Neural cell (in vitro differentiated cells): ENCODE data around the gene HMCES. TPM values are rescaled to one million over a fixed set of nuclear protein-coding genes. Genes with fewer than 3 reads are reported as not detected.

Experiments used
- H2AFZ ChIP-seq: fragments of 200-600, 300-800 bp; sonication (generic), shearing (Covaris generic); 2 replicates; pipeline ENCODE4 v1.6.0; 2014; ENCODE audit warnings: low read depth, mild to moderate bottlenecking, antibody characterized with exemption, low read length, moderate library complexity
- H3F3A ChIP-seq: fragments of 200-600 bp; shearing (Covaris generic); 2 replicates; pipeline ENCODE4 v1.6.1; 2016; ENCODE audit warnings: mild to moderate bottlenecking, moderate library complexity, mixed read lengths, antibody characterized with exemption, low read length; ENCODE audit not compliant: insufficient read depth, poor library complexity, severe bottlenecking
- H3K27ac ChIP-seq: fragments of 200-600, 300-800 bp; sonication (generic), shearing (Covaris generic); 2 replicates; pipeline ENCODE4 v1.5.1; 2014; ENCODE audit warnings: mild to moderate bottlenecking, low read length, moderate library complexity
- H3K27me3 ChIP-seq: fragments of 300-800, 200-600 bp; sonication (generic), shearing (Covaris generic); 2 replicates; pipeline ENCODE4 v1.6.0; 2014; ENCODE audit warnings: mild to moderate bottlenecking, low read depth, low read length, moderate library complexity; ENCODE audit not compliant: insufficient read depth
- H3K36me3 ChIP-seq: fragments of 300-800, 200-600 bp; sonication (generic), shearing (Covaris generic); 2 replicates; pipeline ENCODE4 v1.5.1; 2014; ENCODE audit warnings: mild to moderate bottlenecking, antibody characterized with exemption, low read length, moderate library complexity; ENCODE audit not compliant: insufficient read depth
- H3K4me2 ChIP-seq: fragments of 300-800, 200-600 bp; sonication (generic), shearing (Covaris generic); 2 replicates; pipeline ENCODE4 v1.6.0; 2014; ENCODE audit warnings: mild to moderate bottlenecking, low read length
- H3K4me3 ChIP-seq: fragments of 300-800, 200-600 bp; sonication (generic), shearing (Covaris generic); 2 replicates; pipeline ENCODE4 v1.5.1; 2014; ENCODE audit warnings: mild to moderate bottlenecking, low read length, moderate library complexity
- H3K79me2 ChIP-seq: fragments of 200-600 bp; shearing (Covaris generic); replicated peaks from 2 replicates; pipeline ENCODE4 v1.6.0; 2014; ENCODE audit warnings: mild to moderate bottlenecking, low read length, moderate library complexity; ENCODE audit not compliant: insufficient read depth
- H3K9ac ChIP-seq: fragments of 300-800, 200-600 bp; sonication (generic), shearing (Covaris generic); 2 replicates; pipeline ENCODE4 v1.6.1; 2016; ENCODE audit warnings: mild to moderate bottlenecking, low read length, mixed read lengths
- H3K9me2 ChIP-seq: fragments of 200-600 bp; shearing (Covaris generic); 2 replicates; pipeline ENCODE4 v1.6.1; 2016; ENCODE audit warnings: mild to moderate bottlenecking, low read length, mixed read lengths; ENCODE audit not compliant: insufficient read depth
- H3K9me3 ChIP-seq: fragments of 200-600, 300-800 bp; sonication (generic), shearing (Covaris generic); 2 replicates; pipeline ENCODE4 v1.6.1; 2016; ENCODE audit warnings: mild to moderate bottlenecking, mixed run types, low read length, moderate library complexity, mixed read lengths
- H4K20me1 ChIP-seq: fragments of 200-600 bp; shearing (Covaris generic); 2 replicates; pipeline ENCODE4 v1.6.1; 2016; ENCODE audit warnings: mild to moderate bottlenecking, mixed run types; ENCODE audit not compliant: insufficient read depth
- EP300 ChIP-seq: fragments of 450-650 bp; conservative IDR thresholded peaks from 2 replicates; pipeline ENCODE4 v1.6.1; 2014; ENCODE audit warnings: antibody characterized with exemption, mild to moderate bottlenecking, moderate library complexity; ENCODE audit not compliant: poor library complexity, severe bottlenecking
- EZH2 ChIP-seq: fragments of 200-600, 300-800 bp; shearing (Covaris generic), sonication (generic); IDR thresholded peaks from 2 replicates; pipeline ENCODE4 v1.6.1; 2014; ENCODE audit warnings: antibody characterized with exemption, low read length, borderline replicate concordance, mild to moderate bottlenecking; ENCODE audit not compliant: insufficient read depth, poor library complexity, severe bottlenecking
- MXI1 ChIP-seq: fragments of 450-650 bp; conservative IDR thresholded peaks from 2 replicates; pipeline ENCODE4 v1.6.1; 2014; ENCODE audit warnings: antibody characterized with exemption, mild to moderate bottlenecking; ENCODE audit not compliant: poor library complexity, severe bottlenecking
- POLR2AphosphoS5 ChIP-seq: IDR thresholded peaks from 2 replicates; pipeline ENCODE4 v1.6.1; 2012
- RAD21 ChIP-seq: fragments of 450-650 bp; conservative IDR thresholded peaks from 2 replicates; pipeline ENCODE4 v1.6.1; 2014; ENCODE audit warnings: antibody characterized with exemption, mild to moderate bottlenecking, moderate library complexity
- SMC3 ChIP-seq: fragments of 450-650 bp; conservative IDR thresholded peaks from 2 replicates; pipeline ENCODE4 v1.6.1; 2014; ENCODE audit warnings: antibody characterized with exemption, mild to moderate bottlenecking, moderate library complexity; ENCODE audit not compliant: poor library complexity
- TAF1 ChIP-seq: IDR thresholded peaks from 2 replicates; pipeline ENCODE4 v1.6.1; 2012; ENCODE audit warnings: low read depth
- polyA plus RNA-seq: library from polyadenylated mRNA; depleted of rRNA; stranded (reverse); fragments of >200 nt; gene quantifications from 2 replicates; pipeline ENCODE4 v1.2.3, GENCODE V29; 2014
- TF ChIP-seq, protein P1 (sequence below): IDR thresholded peaks from 2 replicates; pipeline ENCODE4 v1.6.1; 2012; ENCODE audit warnings: borderline replicate concordance
- TF ChIP-seq, protein P2 (sequence below): fragments of 450-650 bp; IDR thresholded peaks from 2 replicates; pipeline ENCODE4 v1.5.1; 2014; ENCODE audit warnings: antibody characterized with exemption, mild to moderate bottlenecking, moderate library complexity; ENCODE audit not compliant: poor library complexity, severe bottlenecking

Gene HMCES
- polyA plus RNA-seq, 1 donor from 2014 or later, result 23.0 TPM

DNA sequence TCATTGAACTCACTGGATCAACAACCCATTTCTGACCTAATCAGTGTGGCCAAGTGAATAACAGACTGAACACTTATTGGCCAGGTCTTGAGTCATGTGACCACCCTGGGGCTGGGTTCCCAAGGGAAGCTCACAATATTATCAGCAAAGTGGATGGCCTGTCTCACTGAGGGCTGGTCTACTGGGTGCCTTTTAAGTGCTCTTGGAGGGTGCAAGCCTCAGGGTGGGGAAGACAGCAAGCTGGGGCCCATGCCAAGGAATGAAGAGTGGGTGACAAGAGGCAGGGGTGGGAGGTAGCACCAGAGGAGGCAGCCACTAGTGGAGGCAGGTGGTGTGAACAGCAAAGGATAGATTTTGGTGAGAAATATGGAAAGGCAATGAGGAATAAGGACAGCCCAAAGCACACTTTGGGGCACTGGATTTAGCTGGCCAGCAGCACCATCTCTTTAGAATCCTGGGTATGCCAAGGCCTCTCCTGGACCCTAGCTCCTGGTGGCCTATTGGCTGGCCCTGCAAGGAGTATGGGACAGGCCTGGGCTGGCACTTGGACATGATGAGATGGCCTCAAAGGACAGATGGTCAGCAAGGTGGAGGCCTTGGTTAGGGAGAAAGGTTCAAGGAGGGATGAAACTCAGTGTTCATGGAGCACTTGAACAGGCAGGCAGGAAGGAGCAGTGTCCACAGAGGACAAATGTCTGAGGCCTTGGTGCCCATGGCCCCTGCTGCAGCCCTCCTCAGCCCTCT lies 34.2 kb downstream of the HMCES start:
- H3K4me3 ChIP-seq, result peak overlapping the region; percentile 96
- no peaks in the 10 kb centered on the region for H3K9me3 ChIP-seq
- no peak overlapping the region for H3K27ac ChIP-seq
- H2AFZ ChIP-seq, result no peak overlapping the region
- no peaks in the 10 kb centered on the region for H4K20me1 ChIP-seq
- no peak overlapping the region for H3K4me2 ChIP-seq
- H3F3A ChIP-seq, result peaks cover 4% of the 10 kb centered on the region
- no peak overlapping the region for H3K9ac ChIP-seq
- no peaks in the 10 kb centered on the region for H3K36me3 ChIP-seq
- TF ChIP-seq SMC3 (no peak), POLR2AphosphoS5 (peak; percentile 9)
- H3K79me2 ChIP-seq, result peaks cover 31% of the 10 kb centered on the region
- no peaks in the 10 kb centered on the region for H3K27me3 ChIP-seq
- H3K9me2 ChIP-seq, result no peaks in the 10 kb centered on the region

- H3K9me2 ChIP-seq, result no peaks in the 10 kb centered on the region
- H3K36me3 ChIP-seq, result no peaks in the 10 kb centered on the region
- H3K9me3 ChIP-seq, result no peaks in the 10 kb centered on the region
- H3F3A ChIP-seq, result peaks cover 4% of the 10 kb centered on the region
- no peak overlapping the region for H3K9ac ChIP-seq
- H2AFZ ChIP-seq, result no peak overlapping the region
- H4K20me1 ChIP-seq, result no peaks in the 10 kb centered on the region
- peak overlapping the region; percentile 96 for H3K4me3 ChIP-seq
- no peak overlapping the region for H3K4me2 ChIP-seq
- TF ChIP-seq TAF1 (no peak), RAD21 (no peak), EP300 (no peak), POLR2AphosphoS5 (no peak), MXI1 (no peak), SMC3 (no peak), EZH2 (no peak)
- TF ChIP-seq, protein P1, sequence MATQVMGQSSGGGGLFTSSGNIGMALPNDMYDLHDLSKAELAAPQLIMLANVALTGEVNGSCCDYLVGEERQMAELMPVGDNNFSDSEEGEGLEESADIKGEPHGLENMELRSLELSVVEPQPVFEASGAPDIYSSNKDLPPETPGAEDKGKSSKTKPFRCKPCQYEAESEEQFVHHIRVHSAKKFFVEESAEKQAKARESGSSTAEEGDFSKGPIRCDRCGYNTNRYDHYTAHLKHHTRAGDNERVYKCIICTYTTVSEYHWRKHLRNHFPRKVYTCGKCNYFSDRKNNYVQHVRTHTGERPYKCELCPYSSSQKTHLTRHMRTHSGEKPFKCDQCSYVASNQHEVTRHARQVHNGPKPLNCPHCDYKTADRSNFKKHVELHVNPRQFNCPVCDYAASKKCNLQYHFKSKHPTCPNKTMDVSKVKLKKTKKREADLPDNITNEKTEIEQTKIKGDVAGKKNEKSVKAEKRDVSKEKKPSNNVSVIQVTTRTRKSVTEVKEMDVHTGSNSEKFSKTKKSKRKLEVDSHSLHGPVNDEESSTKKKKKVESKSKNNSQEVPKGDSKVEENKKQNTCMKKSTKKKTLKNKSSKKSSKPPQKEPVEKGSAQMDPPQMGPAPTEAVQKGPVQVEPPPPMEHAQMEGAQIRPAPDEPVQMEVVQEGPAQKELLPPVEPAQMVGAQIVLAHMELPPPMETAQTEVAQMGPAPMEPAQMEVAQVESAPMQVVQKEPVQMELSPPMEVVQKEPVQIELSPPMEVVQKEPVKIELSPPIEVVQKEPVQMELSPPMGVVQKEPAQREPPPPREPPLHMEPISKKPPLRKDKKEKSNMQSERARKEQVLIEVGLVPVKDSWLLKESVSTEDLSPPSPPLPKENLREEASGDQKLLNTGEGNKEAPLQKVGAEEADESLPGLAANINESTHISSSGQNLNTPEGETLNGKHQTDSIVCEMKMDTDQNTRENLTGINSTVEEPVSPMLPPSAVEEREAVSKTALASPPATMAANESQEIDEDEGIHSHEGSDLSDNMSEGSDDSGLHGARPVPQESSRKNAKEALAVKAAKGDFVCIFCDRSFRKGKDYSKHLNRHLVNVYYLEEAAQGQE, result no peak
- TF ChIP-seq, protein P2, sequence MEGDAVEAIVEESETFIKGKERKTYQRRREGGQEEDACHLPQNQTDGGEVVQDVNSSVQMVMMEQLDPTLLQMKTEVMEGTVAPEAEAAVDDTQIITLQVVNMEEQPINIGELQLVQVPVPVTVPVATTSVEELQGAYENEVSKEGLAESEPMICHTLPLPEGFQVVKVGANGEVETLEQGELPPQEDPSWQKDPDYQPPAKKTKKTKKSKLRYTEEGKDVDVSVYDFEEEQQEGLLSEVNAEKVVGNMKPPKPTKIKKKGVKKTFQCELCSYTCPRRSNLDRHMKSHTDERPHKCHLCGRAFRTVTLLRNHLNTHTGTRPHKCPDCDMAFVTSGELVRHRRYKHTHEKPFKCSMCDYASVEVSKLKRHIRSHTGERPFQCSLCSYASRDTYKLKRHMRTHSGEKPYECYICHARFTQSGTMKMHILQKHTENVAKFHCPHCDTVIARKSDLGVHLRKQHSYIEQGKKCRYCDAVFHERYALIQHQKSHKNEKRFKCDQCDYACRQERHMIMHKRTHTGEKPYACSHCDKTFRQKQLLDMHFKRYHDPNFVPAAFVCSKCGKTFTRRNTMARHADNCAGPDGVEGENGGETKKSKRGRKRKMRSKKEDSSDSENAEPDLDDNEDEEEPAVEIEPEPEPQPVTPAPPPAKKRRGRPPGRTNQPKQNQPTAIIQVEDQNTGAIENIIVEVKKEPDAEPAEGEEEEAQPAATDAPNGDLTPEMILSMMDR, result no peak
- H3K27ac ChIP-seq, result no peak overlapping the region
- no peaks in the 10 kb centered on the region for H3K27me3 ChIP-seq
- peaks cover 36% of the 10 kb centered on the region for H3K79me2 ChIP-seq
Measured at GRCh38 chr3:129313415-129313664, 34.7 kb downstream of the HMCES start.
